ENCODE measurements around the gene PIEZO2.

PIEZO2 gene

GRCh38 chr18:10792181-10792580 lies 357.2 kb downstream of the PIEZO2 start:
- DNase-seq (ENCODE audit: insufficient read length, low spot score) (no peak), FAIRE-seq (no peak)
- TF ChIP-seq CTCF (IDR thresholded peaks at IDR 0.05; ENCODE audit: insufficient read depth, missing control alignments): no peak

GRCh38 chr18:10791169-10791831 lies 358.1 kb downstream of the PIEZO2 start:
- no peak for FAIRE-seq
- TF ChIP-seq CTCF (IDR thresholded peaks at IDR 0.05; ENCODE audit: insufficient read depth, missing control alignments): no peak
- DNase-seq (ENCODE audit: insufficient read length, low spot score): no peak

GRCh38 chr18:10789180-10789579 lies 360.2 kb downstream of the PIEZO2 start:
- DNase-seq (ENCODE audit: insufficient read length, low spot score) (no peak), FAIRE-seq (no peak)
- TF ChIP-seq CTCF (IDR thresholded peaks at IDR 0.05; ENCODE audit: insufficient read depth, missing control alignments): no peak

GRCh38 chr18:10787293-10787901 lies 362.0 kb downstream of the PIEZO2 start:
- FAIRE-seq (no peak), DNase-seq (ENCODE audit: insufficient read length, low spot score) (no peak)
- peak; percentile 78 for TF ChIP-seq CTCF (IDR thresholded peaks at IDR 0.05; ENCODE audit: insufficient read depth, missing control alignments)

GRCh38 chr18:10785798-10786197 lies 363.6 kb downstream of the PIEZO2 start:
- TF ChIP-seq CTCF (IDR thresholded peaks at IDR 0.05; ENCODE audit: insufficient read depth, missing control alignments): no peak
- no peak for DNase-seq (ENCODE audit: insufficient read length, low spot score)
- FAIRE-seq: no peak

GRCh38 chr18:10784596-10785202 lies 364.7 kb downstream of the PIEZO2 start:
- no peak for TF ChIP-seq CTCF (IDR thresholded peaks at IDR 0.05; ENCODE audit: insufficient read depth, missing control alignments)
- FAIRE-seq (no peak), DNase-seq (ENCODE audit: insufficient read length, low spot score) (no peak)

- FAIRE-seq (no peak), DNase-seq (ENCODE audit: insufficient read length, low spot score) (no peak)
- TF ChIP-seq CTCF (IDR thresholded peaks at IDR 0.05; ENCODE audit: insufficient read depth, missing control alignments): no peak
Observed at GRCh38 chr18:10783941-10784340, 365.4 kb downstream of the PIEZO2 start.

All from D721Med (cell line).